ENCODE measurements around the gene KIAA0930. TPM values are rescaled to one million over a fixed set of nuclear protein-coding genes. Genes with fewer than 3 reads are reported as not detected.

The KIAA0930 gene
- total and polyA plus RNA-seq, 3 donors from 2014 or later = 62.4 to 77.5 (median 62.9) TPM

- 0 to 1% methylated on average over 9 to 57 of the region's 73 CpGs for WGBS, 2 donors
- H3K27ac ChIP-seq = peak overlapping the region in 1 of 2 donors; percentile 31
- peaks cover 7% of the 10 kb centered on the region for H3K4me1 ChIP-seq
- no peak for TF ChIP-seq POLR2A (IDR thresholded peaks at IDR 0.05)
- TF ChIP-seq, protein P1, sequence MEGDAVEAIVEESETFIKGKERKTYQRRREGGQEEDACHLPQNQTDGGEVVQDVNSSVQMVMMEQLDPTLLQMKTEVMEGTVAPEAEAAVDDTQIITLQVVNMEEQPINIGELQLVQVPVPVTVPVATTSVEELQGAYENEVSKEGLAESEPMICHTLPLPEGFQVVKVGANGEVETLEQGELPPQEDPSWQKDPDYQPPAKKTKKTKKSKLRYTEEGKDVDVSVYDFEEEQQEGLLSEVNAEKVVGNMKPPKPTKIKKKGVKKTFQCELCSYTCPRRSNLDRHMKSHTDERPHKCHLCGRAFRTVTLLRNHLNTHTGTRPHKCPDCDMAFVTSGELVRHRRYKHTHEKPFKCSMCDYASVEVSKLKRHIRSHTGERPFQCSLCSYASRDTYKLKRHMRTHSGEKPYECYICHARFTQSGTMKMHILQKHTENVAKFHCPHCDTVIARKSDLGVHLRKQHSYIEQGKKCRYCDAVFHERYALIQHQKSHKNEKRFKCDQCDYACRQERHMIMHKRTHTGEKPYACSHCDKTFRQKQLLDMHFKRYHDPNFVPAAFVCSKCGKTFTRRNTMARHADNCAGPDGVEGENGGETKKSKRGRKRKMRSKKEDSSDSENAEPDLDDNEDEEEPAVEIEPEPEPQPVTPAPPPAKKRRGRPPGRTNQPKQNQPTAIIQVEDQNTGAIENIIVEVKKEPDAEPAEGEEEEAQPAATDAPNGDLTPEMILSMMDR (IDR thresholded peaks at IDR 0.05) = no peak
- intact Hi-C loops (cut with DNase I; ENCODE audit: low total_unique reads) = no loop called here
- H3K9me3 ChIP-seq = no peaks in the 10 kb centered on the region
- no peak for DNase-seq
- H3K36me3 ChIP-seq (ENCODE audit: low read depth, missing control alignments) = no peaks in the 10 kb centered on the region
- no peaks in the 10 kb centered on the region for H3K27me3 ChIP-seq
- H3K4me3 ChIP-seq = peak overlapping the region; percentile 60 to 77
These were observed 437 bp downstream of the KIAA0930 start for GRCh38 chr22:45240104-45240809.

DNA sequence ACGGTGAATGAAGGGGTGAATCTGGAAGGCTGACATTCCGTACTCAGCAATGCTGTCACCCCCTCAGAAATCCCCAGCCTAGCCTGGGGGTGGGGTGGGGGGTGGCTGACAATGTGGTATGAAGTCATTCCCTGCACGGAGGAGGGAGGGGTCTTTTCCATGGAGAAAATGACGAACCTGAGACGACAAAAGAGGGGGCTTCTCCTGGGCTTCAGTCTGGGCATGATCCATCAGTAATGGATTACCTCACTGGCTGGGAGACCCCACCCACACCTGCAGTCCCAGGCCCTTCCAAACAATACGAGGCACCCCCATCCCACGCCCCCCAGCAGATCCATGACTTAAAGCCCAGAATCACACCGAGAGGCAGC, 1.0 kb downstream of the KIAA0930 start:
- H3K36me3 ChIP-seq (ENCODE audit: low read depth, missing control alignments) = no peaks in the 10 kb centered on the region
- DNase-seq = no peak
- TF ChIP-seq, protein P1 (IDR thresholded peaks at IDR 0.05) = no peak
- no peak for TF ChIP-seq POLR2A (IDR thresholded peaks at IDR 0.05)
- peaks cover 7% of the 10 kb centered on the region for H3K4me1 ChIP-seq
- intact Hi-C loops (cut with DNase I; ENCODE audit: low total_unique reads) = no loop called here
- H3K9me3 ChIP-seq = no peaks in the 10 kb centered on the region
- whole genome bisulfite sequencing, 2 donors = 47 to 51% methylated on average over 7 to 8 of the region's 8 CpGs
- H3K27me3 ChIP-seq = no peaks in the 10 kb centered on the region
- H3K27ac ChIP-seq = peak overlapping the region in 1 of 2 donors; percentile 31
- H3K4me3 ChIP-seq = peak overlapping the region; percentile 60 to 77

- no peak for TF ChIP-seq POLR2A (IDR thresholded peaks at IDR 0.05)
- TF ChIP-seq, protein P1 (IDR thresholded peaks at IDR 0.05) = no peak
- Histone ChIP-seq H3K27ac (no peak overlapping the region), H3K4me1 (peaks cover 7% of the 10 kb centered on the region), H3K36me3 (ENCODE audit: low read depth, missing control alignments) (no peaks in the 10 kb centered on the region), H3K27me3 (no peaks in the 10 kb centered on the region), H3K9me3 (no peaks in the 10 kb centered on the region), H3K4me3 (no peak overlapping the region)
- 66 to 79% methylated on average over 6 of the region's 6 CpGs for WGBS, 2 donors
- DNase-seq = no peak
- intact Hi-C loops (cut with DNase I; ENCODE audit: low total_unique reads) = no loop called here
These were observed 1.6 kb downstream of the KIAA0930 start for GRCh38 chr22:45238957-45239680.

- Histone ChIP-seq H3K9me3 (no peaks in the 10 kb centered on the region), H3K4me1 (peaks cover 7% of the 10 kb centered on the region), H3K27ac (no peak overlapping the region), H3K4me3 (no peak overlapping the region), H3K27me3 (no peaks in the 10 kb centered on the region), H3K36me3 (ENCODE audit: low read depth, missing control alignments) (no peaks in the 10 kb centered on the region)
- no peak for DNase-seq
- intact Hi-C loops (cut with DNase I; ENCODE audit: low total_unique reads) = no loop called here
- no peak for TF ChIP-seq POLR2A (IDR thresholded peaks at IDR 0.05)
- TF ChIP-seq, protein P1 (IDR thresholded peaks at IDR 0.05) = no peak
- 86 to 88% methylated on average over 18 of the region's 18 CpGs for WGBS, 2 donors
These were observed 2.4 kb downstream of the KIAA0930 start for GRCh38 chr22:45238076-45238956.

Data from testis (tissue), 3 donors.